CD4-positive, alpha-beta T cell treated with Interleukin-6 at 100 ng/mL for 8 hours (primary cell): Measurements from ENCODE around the gene PLA2G4A.
"Not testable (repeated sequence)": the region's sequence is repeated elsewhere in the genome, so short reads cannot be mapped to it uniquely, and the experiment has no call there.

Experiments used
- DNase-seq: peaks from one replicate; pipeline ENCODE4 v3.0.0-alpha.2; 2020; ENCODE audit warnings: mixed read lengths, low spot score

Gene PLA2G4A

GRCh38 chr1:186922814-186923213 lies 94.1 kb downstream of the PLA2G4A start:
- DNase-seq = not testable (repeated sequence)

GRCh38 chr1:186923486-186923885 lies 94.7 kb downstream of the PLA2G4A start:
- DNase-seq = no peak

- no peak for DNase-seq
These were observed 97.3 kb downstream of the PLA2G4A start for GRCh38 chr1:186925881-186926669.

GRCh38 chr1:186927884-186928283 lies 99.1 kb downstream of the PLA2G4A start:
- DNase-seq = no peak

GRCh38 chr1:186930238-186930637 lies 101.5 kb downstream of the PLA2G4A start:
- DNase-seq = no peak

GRCh38 chr1:186937016-186937670 lies 108.4 kb downstream of the PLA2G4A start:
- no peak for DNase-seq

- no peak for DNase-seq
These were observed 115.3 kb downstream of the PLA2G4A start for GRCh38 chr1:186943891-186944686.

- DNase-seq = no peak
These were observed 116.4 kb downstream of the PLA2G4A start for GRCh38 chr1:186945146-186945545.

- no peak for DNase-seq
These were observed 119.8 kb downstream of the PLA2G4A start for GRCh38 chr1:186948535-186948934.

- DNase-seq = no peak
These were observed 120.4 kb downstream of the PLA2G4A start for GRCh38 chr1:186949173-186949572.

- no peak for DNase-seq
These were observed 121.8 kb downstream of the PLA2G4A start for GRCh38 chr1:186950547-186950946.

- DNase-seq = no peak
These were observed 125.1 kb downstream of the PLA2G4A start for GRCh38 chr1:186953876-186954275.

- DNase-seq = no peak
These were observed 128.6 kb downstream of the PLA2G4A start for GRCh38 chr1:186957314-186957713.

GRCh38 chr1:186958520-186958919 lies 129.8 kb downstream of the PLA2G4A start:
- DNase-seq = no peak

GRCh38 chr1:186960861-186961260 lies 132.1 kb downstream of the PLA2G4A start:
- no peak for DNase-seq

GRCh38 chr1:186965847-186966246 lies 137.1 kb downstream of the PLA2G4A start:
- DNase-seq = no peak

GRCh38 chr1:186966456-186966855 lies 137.7 kb downstream of the PLA2G4A start:
- no peak for DNase-seq

- no peak for DNase-seq
These were observed 139.1 kb downstream of the PLA2G4A start for GRCh38 chr1:186967656-186968394.

GRCh38 chr1:186974774-186975181 lies 146.0 kb downstream of the PLA2G4A start:
- DNase-seq = no peak

- no peak for DNase-seq
These were observed 146.5 kb downstream of the PLA2G4A start for GRCh38 chr1:186975220-186975619.

GRCh38 chr1:186976700-186977099 lies 148.0 kb downstream of the PLA2G4A start:
- DNase-seq = no peak
